Tibial artery (tissue), 4 donors: ENCODE results near the gene KCNH8.

Source experiments
- DNase-seq, 2 donors: peaks; one replicate each; pipeline ENCODE4 v3.0.0-alpha.2; 2019
- H3K27ac ChIP-seq, 2 donors: fragments of 200-600 bp; sonication (generic) in 1 of 2; 1 replicate in 1 of 2; 2 replicates in 1 of 2; pipeline ENCODE4 v1.5.1; 2018 to 2019; ENCODE audit warnings: mild to moderate bottlenecking in 1 of 2
- H3K27me3 ChIP-seq, 2 donors: fragments of 200-600 bp; sonication (generic) in 1 of 2; one replicate each; pipeline versions ENCODE4 v1.5.1 to v1.6.0; 2016 to 2019
- H3K36me3 ChIP-seq, 3 donors: fragments of 200-600 bp; sonication (generic) in 2 of 3; one replicate each; pipeline ENCODE4 v1.5.1; 2016 to 2019; ENCODE audit warnings: mild to moderate bottlenecking in 2 of 3
- H3K4me1 ChIP-seq, 4 donors: fragments of 200-600 bp; sonication (generic) in 2 of 4; 1 replicate in 3 of 4; 2 replicates in 1 of 4; pipeline ENCODE4 v1.5.1; 2016 to 2019
- H3K4me3 ChIP-seq, 2 donors: fragments of 200-600 bp; sonication (generic) in 1 of 2; 1 replicate in 1 of 2; 2 replicates in 1 of 2; pipeline ENCODE4 v1.5.1; 2018 to 2019; ENCODE audit warnings: mild to moderate bottlenecking in 2 of 2
- H3K9me3 ChIP-seq, 3 donors: fragments of 200-600 bp; sonication (generic) in 1 of 3; one replicate each; pipeline ENCODE4 v1.5.1; 2016 to 2019
- intact Hi-C: fragments of 100-400 bp; cut with DNase I; formaldehyde crosslinking; loops from one replicate; pipeline ENCODE4 v1.15.0; 2023; ENCODE audit warnings: low total_unique reads
- TF ChIP-seq, protein P1 (sequence below), 2 experiments: fragments of 200-600 bp in 1 of 2; fragments of 450-650 bp in 1 of 2; IDR thresholded peaks; one replicate each; pipeline ENCODE4 v1.5.1; 2017 to 2019; ENCODE audit warnings: antibody characterized with exemption in 2 of 2, mild to moderate bottlenecking in 1 of 2, moderate library complexity in 1 of 2

The KCNH8 gene

DNA sequence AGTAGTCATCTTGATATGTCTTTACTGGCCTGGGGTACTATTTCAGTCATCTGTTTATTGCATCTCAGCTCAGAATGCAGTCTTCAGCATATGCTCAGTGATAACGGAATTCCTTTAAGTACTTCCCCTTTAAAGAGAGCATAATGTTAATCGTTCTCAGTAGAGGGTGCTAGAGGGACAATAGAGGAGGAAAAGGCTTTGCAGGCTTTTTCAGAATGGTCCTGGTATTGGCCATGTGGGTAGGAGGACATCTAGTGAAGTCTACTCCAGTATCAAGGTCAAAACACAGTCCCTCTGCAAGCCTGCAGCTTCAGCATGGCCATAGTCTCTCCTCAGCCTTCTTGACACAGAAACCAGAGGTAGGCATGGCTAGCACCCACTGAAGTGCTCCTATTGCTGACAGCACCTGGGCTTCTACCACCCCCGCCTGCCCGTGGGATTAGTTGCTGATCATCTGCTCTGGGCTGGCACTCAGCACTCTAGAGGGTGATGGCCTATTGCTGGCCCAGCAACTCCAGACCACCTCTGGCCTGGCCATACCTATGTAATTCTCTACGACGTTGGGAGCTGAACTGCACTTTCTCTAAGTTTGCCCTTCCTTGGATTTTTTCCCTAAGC lies 65.4 kb downstream of the KCNH8 start:
- peaks cover 0 to 6% (median 0%) of the 10 kb centered on the region in 4 donors for H3K4me1 ChIP-seq
- intact Hi-C loops: no loop called here
- TF ChIP-seq, protein P1, sequence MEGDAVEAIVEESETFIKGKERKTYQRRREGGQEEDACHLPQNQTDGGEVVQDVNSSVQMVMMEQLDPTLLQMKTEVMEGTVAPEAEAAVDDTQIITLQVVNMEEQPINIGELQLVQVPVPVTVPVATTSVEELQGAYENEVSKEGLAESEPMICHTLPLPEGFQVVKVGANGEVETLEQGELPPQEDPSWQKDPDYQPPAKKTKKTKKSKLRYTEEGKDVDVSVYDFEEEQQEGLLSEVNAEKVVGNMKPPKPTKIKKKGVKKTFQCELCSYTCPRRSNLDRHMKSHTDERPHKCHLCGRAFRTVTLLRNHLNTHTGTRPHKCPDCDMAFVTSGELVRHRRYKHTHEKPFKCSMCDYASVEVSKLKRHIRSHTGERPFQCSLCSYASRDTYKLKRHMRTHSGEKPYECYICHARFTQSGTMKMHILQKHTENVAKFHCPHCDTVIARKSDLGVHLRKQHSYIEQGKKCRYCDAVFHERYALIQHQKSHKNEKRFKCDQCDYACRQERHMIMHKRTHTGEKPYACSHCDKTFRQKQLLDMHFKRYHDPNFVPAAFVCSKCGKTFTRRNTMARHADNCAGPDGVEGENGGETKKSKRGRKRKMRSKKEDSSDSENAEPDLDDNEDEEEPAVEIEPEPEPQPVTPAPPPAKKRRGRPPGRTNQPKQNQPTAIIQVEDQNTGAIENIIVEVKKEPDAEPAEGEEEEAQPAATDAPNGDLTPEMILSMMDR (IDR thresholded peaks at IDR 0.05): no peak
- H3K27me3 ChIP-seq: no peaks in the 10 kb centered on the region
- H3K4me3 ChIP-seq: no peak overlapping the region
- no peaks in the 10 kb centered on the region for H3K9me3 ChIP-seq
- H3K36me3 ChIP-seq: no peaks in the 10 kb centered on the region
- no peak for DNase-seq
- no peak overlapping the region for H3K27ac ChIP-seq

DNA sequence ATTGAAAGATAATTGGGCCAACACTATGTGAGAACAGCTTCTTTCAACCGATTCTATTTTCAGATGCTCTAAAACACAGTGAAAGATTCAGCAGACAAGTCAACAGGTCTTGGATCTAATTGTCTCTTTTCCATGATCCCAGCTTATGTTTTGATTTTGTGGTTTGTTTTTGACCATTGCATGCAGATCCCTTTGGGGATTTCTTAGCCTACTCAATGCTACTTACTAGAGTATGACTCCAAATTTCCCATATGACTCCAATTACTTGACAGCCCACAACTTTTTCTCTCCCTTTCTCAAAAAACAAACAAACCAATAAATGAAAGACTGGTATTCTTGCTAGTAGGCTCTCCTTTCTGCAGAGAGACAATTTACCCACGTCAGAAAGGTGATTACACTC lies 67.1 kb downstream of the KCNH8 start:
- Histone ChIP-seq H3K4me1 (peaks cover 0 to 6% (median 0%) of the 10 kb centered on the region in 4 donors), H3K27ac (no peak overlapping the region), H3K36me3 (no peaks in the 10 kb centered on the region), H3K4me3 (no peak overlapping the region), H3K27me3 (no peaks in the 10 kb centered on the region), H3K9me3 (no peaks in the 10 kb centered on the region)
- TF ChIP-seq, protein P1 (IDR thresholded peaks at IDR 0.05): no peak
- intact Hi-C loops: no loop called here
- no peak for DNase-seq

DNA sequence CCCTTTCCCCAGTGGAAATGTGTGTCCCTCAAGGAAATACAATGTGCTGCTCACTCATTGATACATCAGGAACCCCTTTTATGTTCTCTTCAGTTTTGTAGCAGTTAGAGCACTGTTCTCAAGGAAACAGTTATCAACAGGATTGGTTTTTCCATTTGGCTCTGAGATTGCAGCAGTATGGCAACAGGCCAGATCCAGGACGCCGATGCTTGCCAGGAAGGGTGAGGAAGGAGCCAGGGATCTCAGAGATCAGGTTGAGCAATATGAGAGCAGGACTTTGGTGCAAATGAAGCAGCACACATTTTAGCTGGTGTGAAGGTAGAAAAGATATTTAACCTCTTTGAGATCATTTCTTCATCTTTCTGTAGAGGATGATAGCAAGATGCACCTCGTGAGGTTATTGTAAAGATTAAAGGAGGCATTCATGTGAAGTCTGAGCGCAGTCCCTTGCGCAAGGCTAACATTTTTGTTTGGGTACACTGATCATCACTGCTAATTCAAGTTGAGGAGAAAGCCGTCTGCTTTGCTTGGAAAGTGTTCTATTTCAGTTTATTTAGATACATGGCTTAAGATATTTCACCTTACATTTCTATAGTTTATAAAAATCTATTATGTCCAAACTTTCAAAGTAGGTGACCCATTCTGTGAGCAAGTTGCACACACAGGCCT lies 68.5 kb downstream of the KCNH8 start:
- no peaks in the 10 kb centered on the region for H3K9me3 ChIP-seq

DNA sequence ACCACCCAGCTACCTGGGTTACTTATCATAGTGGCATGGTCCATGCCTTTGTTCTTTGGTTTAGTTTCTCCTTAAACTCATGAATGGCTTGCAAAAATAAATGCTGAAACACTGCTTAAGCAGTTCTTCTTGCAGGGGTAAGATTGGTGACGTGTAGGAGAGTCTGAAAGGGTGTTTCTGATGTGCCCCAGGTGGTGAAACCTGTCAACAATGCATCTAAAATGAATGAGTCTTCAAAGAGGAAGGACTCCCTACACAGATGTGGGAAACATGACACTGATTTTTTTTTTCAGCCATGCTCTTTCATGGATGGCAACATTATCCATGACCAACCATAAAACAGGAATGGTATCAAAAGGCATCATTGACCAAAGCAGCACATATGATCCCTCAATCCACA lies 72.0 kb downstream of the KCNH8 start:
- Histone ChIP-seq H3K27ac (no peak overlapping the region), H3K4me1 (peaks cover 0 to 6% (median 0%) of the 10 kb centered on the region in 4 donors), H3K4me3 (no peak overlapping the region), H3K27me3 (no peaks in the 10 kb centered on the region), H3K9me3 (no peaks in the 10 kb centered on the region), H3K36me3 (no peaks in the 10 kb centered on the region)
- TF ChIP-seq, protein P1 (IDR thresholded peaks at IDR 0.05): no peak
- intact Hi-C loops: no loop called here
- DNase-seq: no peak

More for the DNA sequence above, 68.5 kb downstream of the KCNH8 start:
- peak; percentile 47 to 65 for DNase-seq
- Histone ChIP-seq H3K4me1 (peaks cover 0 to 6% (median 0%) of the 10 kb centered on the region in 4 donors), H3K27me3 (no peaks in the 10 kb centered on the region), H3K27ac (no peak overlapping the region), H3K36me3 (no peaks in the 10 kb centered on the region), H3K4me3 (no peak overlapping the region)
- TF ChIP-seq, protein P1 (IDR thresholded peaks at IDR 0.05): no peak
- intact Hi-C loops: no loop called here

DNA sequence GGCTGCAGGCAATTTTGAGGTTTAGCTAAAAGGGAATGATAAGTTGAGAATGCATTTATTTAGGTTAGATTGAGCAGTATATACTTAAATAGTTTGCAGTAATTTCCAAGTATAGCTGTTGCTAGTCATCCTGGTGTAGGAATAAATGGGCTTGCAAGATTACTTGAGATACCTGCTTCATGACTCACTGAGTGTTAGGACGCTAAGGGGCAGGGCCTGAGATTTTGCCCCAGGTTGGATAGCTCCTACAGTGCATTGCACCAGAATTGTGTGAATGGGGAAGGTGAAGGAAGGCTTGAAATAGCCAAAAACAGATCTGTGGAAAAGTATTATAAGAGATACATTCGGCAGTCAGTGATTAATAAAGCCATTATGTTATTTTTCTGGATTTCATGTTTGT lies 72.8 kb downstream of the KCNH8 start:
- Histone ChIP-seq H3K27ac (no peak overlapping the region), H3K36me3 (no peaks in the 10 kb centered on the region), H3K9me3 (no peaks in the 10 kb centered on the region), H3K4me1 (peaks cover 0 to 6% (median 0%) of the 10 kb centered on the region in 4 donors), H3K27me3 (no peaks in the 10 kb centered on the region), H3K4me3 (no peak overlapping the region)
- no peak for DNase-seq
- TF ChIP-seq, protein P1 (IDR thresholded peaks at IDR 0.05): no peak
- intact Hi-C loops: no loop called here
